ENCODE data around the gene ATP11B. TPM values are rescaled to one million over a fixed set of nuclear protein-coding genes. Genes with fewer than 3 reads are reported as not detected.
A peak's percentile ranks its signal among the peaks of the same experiment; 100 is the strongest.

The ATP11B gene
- total RNA-seq, 1 experiment from 2014 or later: 48.8 TPM

- H3K9me3 ChIP-seq (ENCODE audit: low read length): no peaks in the 10 kb centered on the region
- H3K27ac ChIP-seq (ENCODE audit: low read length): no peak overlapping the region
- no peak overlapping the region for H3K4me3 ChIP-seq (ENCODE audit: low read length)
- H3K36me3 ChIP-seq (ENCODE audit: low read depth, low read length): no peaks in the 10 kb centered on the region
- H3F3A ChIP-seq (ENCODE audit: low read length, unreplicated experiment): no peaks in the 10 kb centered on the region
- CTCF ChIA-PET: no interaction called here
- H2AFZ ChIP-seq (ENCODE audit: low read length): no peak overlapping the region
- H3K79me2 ChIP-seq (ENCODE audit: low read length): no peaks in the 10 kb centered on the region
- H3K9ac ChIP-seq (ENCODE audit: low read length): no peak overlapping the region
- BruUV-seq (replicated peaks): no TSS peak
- H3K4me2 ChIP-seq (ENCODE audit: low read length): no peak overlapping the region
- TF ChIP-seq CTCF (conservative IDR thresholded peaks at IDR 0.05; ENCODE audit: low read depth, low read length) (no peak), EZH2 (IDR thresholded peaks at IDR 0.05; ENCODE audit: low read length, unreplicated experiment) (no peak), EZH2phosphoT487 (IDR thresholded peaks at IDR 0.05; ENCODE audit: borderline replicate concordance, low read length) (no peak)
- no peak for ATAC-seq
- H3K4me1 ChIP-seq (ENCODE audit: insufficient read depth, low read length): no peaks in the 10 kb centered on the region
- DNase-seq: no peak
- intact Hi-C loops (cut with micrococcal nuclease): no loop called here
- no peaks in the 10 kb centered on the region for H3K9me2 ChIP-seq (replicated peaks; ENCODE audit: low read length)
- POLR2A ChIA-PET (ENCODE audit: unreplicated experiment): no interaction called here
- H3K27me3 ChIP-seq (ENCODE audit: low read length): no peaks in the 10 kb centered on the region
- no peaks in the 10 kb centered on the region for H4K20me1 ChIP-seq (ENCODE audit: low read length)
These were observed 126.6 kb downstream of the ATP11B start for GRCh38 chr3:182919866-182920357.

DNA sequence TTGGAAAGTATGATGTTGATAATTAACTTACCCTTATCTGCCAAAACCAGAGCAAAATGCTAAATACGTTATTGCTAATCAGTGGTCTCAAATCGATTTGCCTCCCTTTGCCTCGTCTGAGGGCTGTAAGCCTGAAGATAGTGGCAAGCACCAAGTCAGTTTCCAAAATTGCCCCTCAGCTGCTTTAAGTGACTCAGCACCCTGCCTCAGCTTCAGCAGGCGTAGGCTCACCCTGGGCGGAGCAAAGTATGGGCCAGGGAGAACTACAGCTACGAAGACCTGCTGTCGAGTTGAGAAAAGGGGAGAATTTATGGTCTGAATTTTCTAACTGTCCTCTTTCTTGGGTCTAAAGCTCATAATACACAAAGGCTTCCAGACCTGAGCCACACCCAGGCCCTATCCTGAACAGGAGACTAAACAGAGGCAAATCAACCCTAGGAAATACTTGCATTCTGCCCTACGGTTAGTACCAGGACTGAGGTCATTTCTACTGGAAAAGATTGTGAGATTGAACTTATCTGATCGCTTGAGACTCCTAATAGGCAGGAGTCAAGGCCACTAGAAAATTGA, 127.3 kb downstream of the ATP11B start:
- Histone ChIP-seq H4K20me1 (ENCODE audit: low read length) (no peaks in the 10 kb centered on the region), H3K79me2 (ENCODE audit: low read length) (no peaks in the 10 kb centered on the region), H2AFZ (ENCODE audit: low read length) (no peak overlapping the region), H3K9me3 (ENCODE audit: low read length) (no peaks in the 10 kb centered on the region), H3K9me2 (replicated peaks; ENCODE audit: low read length) (no peaks in the 10 kb centered on the region), H3K4me3 (ENCODE audit: low read length) (no peak overlapping the region), H3K36me3 (ENCODE audit: low read depth, low read length) (no peaks in the 10 kb centered on the region), H3K9ac (ENCODE audit: low read length) (no peak overlapping the region), H3F3A (ENCODE audit: low read length, unreplicated experiment) (no peaks in the 10 kb centered on the region), H3K27ac (ENCODE audit: low read length) (no peak overlapping the region), H3K4me1 (ENCODE audit: insufficient read depth, low read length) (no peaks in the 10 kb centered on the region), H3K4me2 (ENCODE audit: low read length) (no peak overlapping the region), H3K27me3 (ENCODE audit: low read length) (no peaks in the 10 kb centered on the region)
- CTCF ChIA-PET: no interaction called here
- intact Hi-C loops (cut with micrococcal nuclease): no loop called here
- BruUV-seq (replicated peaks): no TSS peak
- POLR2A ChIA-PET (ENCODE audit: unreplicated experiment): no interaction called here
- TF ChIP-seq CTCF (conservative IDR thresholded peaks at IDR 0.05; ENCODE audit: low read depth, low read length) (no peak), EZH2phosphoT487 (IDR thresholded peaks at IDR 0.05; ENCODE audit: borderline replicate concordance, low read length) (no peak), EZH2 (IDR thresholded peaks at IDR 0.05; ENCODE audit: low read length, unreplicated experiment) (no peak)
- ATAC-seq (peak; percentile 40; the same call in 1 of the 2 replicates), DNase-seq (peak; percentile 12)

GRCh38 chr3:182921665-182922355, 128.5 kb downstream of the ATP11B start:
- no peak overlapping the region for H3K4me2 ChIP-seq (ENCODE audit: low read length)
- H3K36me3 ChIP-seq (ENCODE audit: low read depth, low read length): no peaks in the 10 kb centered on the region
- no peaks in the 10 kb centered on the region for H3K27me3 ChIP-seq (ENCODE audit: low read length)
- ATAC-seq: no peak; the same call in 1 of the 2 replicates
- no TSS peak for BruUV-seq (replicated peaks)
- no peak overlapping the region for H3K9ac ChIP-seq (ENCODE audit: low read length)
- intact Hi-C loops (cut with micrococcal nuclease): no loop called here
- no peak for DNase-seq
- no peaks in the 10 kb centered on the region for H3K9me2 ChIP-seq (replicated peaks; ENCODE audit: low read length)
- no peaks in the 10 kb centered on the region for H4K20me1 ChIP-seq (ENCODE audit: low read length)
- H3K79me2 ChIP-seq (ENCODE audit: low read length): no peaks in the 10 kb centered on the region
- no peak for TF ChIP-seq CTCF (conservative IDR thresholded peaks at IDR 0.05; ENCODE audit: low read depth, low read length)
- TF ChIP-seq EZH2phosphoT487 (IDR thresholded peaks at IDR 0.05; ENCODE audit: borderline replicate concordance, low read length): no peak
- TF ChIP-seq EZH2 (IDR thresholded peaks at IDR 0.05; ENCODE audit: low read length, unreplicated experiment): no peak
- H3F3A ChIP-seq (ENCODE audit: low read length, unreplicated experiment): no peaks in the 10 kb centered on the region
- CTCF ChIA-PET: no interaction called here
- no peak overlapping the region for H3K27ac ChIP-seq (ENCODE audit: low read length)
- POLR2A ChIA-PET (ENCODE audit: unreplicated experiment): no interaction called here
- H2AFZ ChIP-seq (ENCODE audit: low read length): no peak overlapping the region
- H3K9me3 ChIP-seq (ENCODE audit: low read length): no peaks in the 10 kb centered on the region
- no peaks in the 10 kb centered on the region for H3K4me1 ChIP-seq (ENCODE audit: insufficient read depth, low read length)
- H3K4me3 ChIP-seq (ENCODE audit: low read length): no peak overlapping the region

Measured in PC-3 (cell line).